GM10266 (cell line): ENCODE results near the gene CDHR5.
"Not testable (repeated sequence)": the region's sequence is repeated elsewhere in the genome, so short reads cannot be mapped to it uniquely, and the experiment has no call there.

Experiments used
- DNase-seq: peaks from one replicate; pipeline ENCODE4 v3.0.0; 2012; ENCODE audit errors: extremely low spot score
- TF ChIP-seq, protein P1 (sequence below): IDR thresholded peaks from 2 replicates; pipeline ENCODE4 v1.5.1; 2012; ENCODE audit warnings: mild to moderate bottlenecking, low read depth; ENCODE audit not compliant: control insufficient read depth, insufficient read depth; ENCODE audit errors: missing control alignments

CDHR5 gene

DNA sequence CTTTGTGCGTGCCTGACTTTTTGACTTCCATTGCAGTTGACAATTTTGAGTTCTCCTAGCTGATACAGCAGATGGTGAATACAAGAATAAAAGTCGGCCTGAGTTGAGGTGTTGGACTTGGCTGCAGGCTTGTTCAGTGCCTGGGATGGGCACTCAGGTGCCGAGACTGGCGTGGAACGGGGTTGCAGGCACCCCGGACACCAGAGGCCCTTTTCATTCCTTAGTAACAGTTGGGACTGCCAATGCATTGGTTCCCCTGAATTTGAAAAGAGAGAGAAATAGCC is 47.2 kb downstream of the CDHR5 start:
- DNase-seq = no peak
- TF ChIP-seq, protein P1, sequence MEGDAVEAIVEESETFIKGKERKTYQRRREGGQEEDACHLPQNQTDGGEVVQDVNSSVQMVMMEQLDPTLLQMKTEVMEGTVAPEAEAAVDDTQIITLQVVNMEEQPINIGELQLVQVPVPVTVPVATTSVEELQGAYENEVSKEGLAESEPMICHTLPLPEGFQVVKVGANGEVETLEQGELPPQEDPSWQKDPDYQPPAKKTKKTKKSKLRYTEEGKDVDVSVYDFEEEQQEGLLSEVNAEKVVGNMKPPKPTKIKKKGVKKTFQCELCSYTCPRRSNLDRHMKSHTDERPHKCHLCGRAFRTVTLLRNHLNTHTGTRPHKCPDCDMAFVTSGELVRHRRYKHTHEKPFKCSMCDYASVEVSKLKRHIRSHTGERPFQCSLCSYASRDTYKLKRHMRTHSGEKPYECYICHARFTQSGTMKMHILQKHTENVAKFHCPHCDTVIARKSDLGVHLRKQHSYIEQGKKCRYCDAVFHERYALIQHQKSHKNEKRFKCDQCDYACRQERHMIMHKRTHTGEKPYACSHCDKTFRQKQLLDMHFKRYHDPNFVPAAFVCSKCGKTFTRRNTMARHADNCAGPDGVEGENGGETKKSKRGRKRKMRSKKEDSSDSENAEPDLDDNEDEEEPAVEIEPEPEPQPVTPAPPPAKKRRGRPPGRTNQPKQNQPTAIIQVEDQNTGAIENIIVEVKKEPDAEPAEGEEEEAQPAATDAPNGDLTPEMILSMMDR = no peak

DNA sequence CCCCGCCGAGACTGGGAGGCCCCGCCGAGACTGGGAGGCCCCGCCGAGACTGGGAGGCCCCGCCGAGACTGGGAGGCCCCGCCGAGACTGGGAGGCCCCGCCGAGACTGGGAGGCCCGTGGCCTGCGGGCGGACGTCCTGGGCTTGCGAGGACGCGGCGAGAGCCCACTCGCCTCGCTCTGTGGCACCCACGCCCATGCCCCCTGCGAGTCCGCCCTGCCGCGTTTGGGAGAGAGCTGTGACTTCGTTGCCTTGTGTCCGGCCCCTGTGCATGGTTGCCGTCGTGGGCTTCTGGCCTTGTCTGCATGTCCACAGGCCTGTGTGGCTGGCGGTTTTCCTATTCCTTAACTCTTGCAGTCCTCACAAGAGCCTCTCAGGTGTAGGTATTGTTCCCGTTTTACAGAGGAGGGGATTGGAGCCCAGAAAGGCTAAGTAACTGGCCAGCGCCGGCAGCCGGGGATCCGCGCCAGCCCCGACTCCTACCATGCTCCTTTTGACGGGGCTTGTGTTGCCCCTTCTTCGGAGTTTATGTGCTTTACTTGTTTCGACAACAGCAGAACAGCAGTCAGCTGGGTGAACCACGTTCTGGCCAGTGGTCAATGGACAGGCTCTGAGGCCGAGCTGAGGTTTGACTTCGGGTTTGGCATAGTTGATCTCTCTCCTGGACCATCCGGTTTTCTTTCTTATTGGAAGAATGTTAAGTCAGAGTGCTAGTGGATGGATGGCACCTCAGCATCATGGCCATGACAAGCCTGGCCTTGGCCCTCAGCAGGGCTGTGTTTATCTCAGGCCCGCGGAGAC is 47.7 kb downstream of the CDHR5 start:
- DNase-seq = no peak
- TF ChIP-seq, protein P1 = no peak

DNA sequence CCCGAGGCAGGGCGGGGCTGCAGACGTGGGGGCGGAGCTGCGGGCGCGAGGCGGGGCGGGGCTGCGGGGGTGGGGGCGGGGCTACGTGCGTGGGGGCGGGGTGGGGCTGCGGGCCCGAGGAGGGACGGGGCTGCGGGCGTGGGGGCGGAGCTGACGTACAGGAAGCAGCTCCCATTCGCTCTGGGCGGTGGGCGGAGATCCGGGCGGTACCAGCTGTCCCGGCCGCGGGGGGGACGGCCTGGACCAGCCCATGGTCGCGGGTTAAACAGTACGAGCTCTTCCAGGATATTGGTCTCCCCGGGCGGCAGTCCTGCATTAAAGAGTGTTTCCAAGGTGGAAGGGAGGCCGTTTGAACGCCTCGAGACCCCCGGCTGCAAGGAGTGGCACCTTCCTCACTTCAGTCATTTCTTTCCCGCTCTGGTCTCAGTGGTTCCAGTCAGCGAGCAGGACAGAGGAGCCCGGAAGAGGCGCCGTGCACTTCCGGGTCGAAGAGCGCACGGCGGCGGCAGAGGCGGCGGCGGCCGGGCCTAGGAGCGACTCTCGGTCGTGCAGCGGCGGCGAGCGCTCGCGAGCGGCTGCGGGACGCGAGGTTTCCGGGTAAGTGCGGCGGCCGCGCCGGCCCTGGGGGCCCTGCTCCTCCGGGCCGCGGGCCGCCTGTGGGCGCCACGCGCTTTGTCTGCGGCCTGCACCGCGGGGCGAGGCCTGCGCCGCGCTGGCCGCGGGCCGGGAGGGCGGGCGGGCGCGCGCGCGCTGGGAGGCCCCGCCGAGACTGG is 48.6 kb downstream of the CDHR5 start, which contains the start of gene PHRF1:
PHRF1 (plus strand) TSS at position 475 of the 773 bp plus-strand sequence. CDS start 5,043 bp downstream, outside the sequence.
- TF ChIP-seq, protein P1 = no peak
- DNase-seq = peak; percentile 100

DNA sequence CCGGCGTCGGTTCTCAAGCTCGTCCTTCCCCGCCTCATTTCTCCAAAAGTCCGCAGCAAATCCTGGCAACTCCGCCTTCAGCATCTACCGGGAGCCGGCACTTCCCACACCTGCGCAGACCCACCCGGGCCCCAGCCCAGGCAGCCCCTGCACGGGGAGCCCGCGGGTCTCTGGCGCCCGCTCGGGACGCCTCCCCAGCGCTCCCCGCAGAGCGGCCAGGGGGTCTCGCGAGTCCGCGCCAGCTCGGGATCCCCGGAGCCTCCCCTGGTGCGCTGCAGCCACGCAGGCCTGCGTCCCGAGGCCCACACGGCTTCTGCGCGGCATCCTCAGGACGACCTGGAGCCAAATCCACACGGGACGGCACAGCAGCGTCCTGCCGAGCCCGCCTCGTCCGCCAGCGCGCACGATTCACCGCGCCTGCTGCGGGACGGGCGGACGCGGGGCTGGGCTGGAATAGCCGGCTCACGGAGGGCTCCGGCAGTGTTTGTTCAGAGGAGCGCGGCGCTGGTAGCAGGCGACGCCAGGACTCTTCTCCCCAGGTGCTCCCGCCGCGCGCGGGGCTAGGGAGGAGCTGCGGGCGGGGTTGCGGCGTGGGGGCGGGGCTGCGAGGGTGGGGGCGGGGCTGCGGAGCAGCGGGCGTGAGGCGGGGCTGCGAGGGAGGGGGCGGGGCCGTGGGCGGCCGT is 49.3 kb downstream of the CDHR5 start:
- no peak for DNase-seq
- TF ChIP-seq, protein P1 = no peak

DNA sequence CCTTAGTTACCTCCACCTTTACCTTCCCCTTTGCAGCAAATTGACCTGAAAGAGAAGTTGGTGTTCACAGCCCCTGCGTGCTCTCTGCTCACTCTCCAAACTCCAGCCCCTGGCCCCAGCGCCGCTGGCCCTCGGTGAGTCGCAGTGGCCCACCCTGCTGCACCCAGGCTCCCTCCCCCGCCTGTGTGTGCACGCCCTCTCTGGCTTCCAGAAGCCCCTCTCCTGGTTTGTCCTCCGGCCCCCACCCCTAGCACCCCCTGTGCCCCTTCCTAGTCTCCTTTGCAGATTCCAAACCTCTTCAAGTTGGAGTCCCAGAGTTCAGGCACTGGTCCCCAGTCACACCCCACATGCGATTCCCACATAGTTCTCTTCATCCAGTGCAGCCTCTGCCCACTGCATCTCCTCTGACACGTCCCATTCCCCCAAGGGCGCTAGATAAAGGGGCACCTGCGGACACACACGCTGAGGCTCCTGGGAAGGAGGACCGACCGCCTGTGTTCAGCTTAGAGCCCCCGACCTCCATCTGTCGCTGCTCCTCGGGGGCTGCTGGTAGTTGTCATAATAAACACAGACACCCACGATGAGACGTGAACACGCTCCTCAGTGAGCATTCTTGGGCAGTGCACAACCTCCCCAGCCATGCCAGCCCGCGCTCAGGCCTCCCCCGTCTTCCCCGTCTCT is 50.0 kb downstream of the CDHR5 start:
- TF ChIP-seq, protein P1 = no peak
- DNase-seq = no peak

DNA sequence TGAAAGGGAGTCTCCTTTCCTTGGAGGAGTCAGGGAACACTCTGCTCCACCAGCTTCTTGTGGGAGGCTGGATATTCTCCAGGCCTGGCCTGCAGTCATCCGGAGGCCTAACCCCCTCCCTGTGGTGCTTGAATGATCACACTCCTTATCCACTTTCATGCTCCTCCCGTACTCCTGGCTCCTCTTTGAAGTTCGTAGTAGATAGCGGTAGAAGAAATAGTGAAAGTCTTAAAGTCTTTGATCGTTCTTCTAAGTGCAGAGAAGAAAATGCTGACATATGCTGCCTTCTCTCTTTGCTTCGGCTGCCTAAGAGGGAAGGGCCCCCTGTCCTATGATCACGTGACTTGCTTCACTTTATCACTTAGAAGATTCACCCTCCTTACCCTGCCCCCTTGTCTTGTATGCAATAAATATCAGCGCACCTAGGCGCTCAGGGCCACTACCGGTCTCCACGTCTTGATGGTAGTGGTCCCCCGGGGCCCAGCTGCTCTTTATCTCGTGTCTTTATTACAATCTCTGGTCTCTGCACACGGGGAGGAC is 50.7 kb downstream of the CDHR5 start:
- not testable (repeated sequence) for DNase-seq

DNA sequence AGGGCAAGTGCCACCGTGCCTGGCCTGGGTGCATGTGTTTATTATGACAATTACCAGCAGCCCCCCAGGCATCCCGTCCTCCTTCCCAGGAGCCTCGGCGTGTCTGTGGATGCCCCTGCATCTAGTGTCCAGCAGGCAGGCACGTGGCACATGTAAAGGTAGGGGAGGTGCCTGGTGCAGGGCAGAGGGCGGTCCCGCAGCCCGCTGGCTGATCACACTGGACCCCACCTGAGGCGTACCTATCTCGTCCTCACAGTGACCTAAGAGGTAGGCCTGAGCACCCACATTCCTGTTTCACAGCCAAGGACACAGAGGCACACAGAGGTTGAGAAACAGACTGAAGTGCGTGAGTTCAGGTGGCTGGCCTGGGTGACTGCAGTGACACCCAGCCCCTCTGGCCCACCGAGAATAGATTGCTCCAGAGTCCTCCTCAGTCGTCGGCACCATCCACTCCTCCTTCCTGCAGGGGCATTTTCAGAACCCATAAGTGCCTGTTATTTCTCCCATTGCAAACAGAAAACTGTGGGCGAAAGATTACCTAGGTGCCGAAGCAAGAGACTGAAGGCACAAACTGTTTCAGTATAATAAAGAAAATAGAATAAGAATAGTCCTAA is 51.5 kb downstream of the CDHR5 start:
- DNase-seq = no peak
- TF ChIP-seq, protein P1 = no peak
